Lower leg skin (tissue), 3 donors: ENCODE measurements around the gene SMIM29.

Experiments used
- CTCF ChIP-seq, 3 donors: fragments of 450-650 bp; IDR thresholded peaks; one replicate each; pipeline ENCODE4 v1.5.1; 2016; ENCODE audit warnings: antibody characterized with exemption in 3 of 3, mild to moderate bottlenecking in 3 of 3, moderate library complexity in 2 of 3
- POLR2A ChIP-seq, 2 donors: fragments of 450-650 bp; IDR thresholded peaks; one replicate each; pipeline ENCODE4 v1.6.1; 2016 to 2017; ENCODE audit warnings: antibody characterized with exemption in 2 of 2, mild to moderate bottlenecking in 1 of 2, moderate library complexity in 1 of 2

GRCh38 chr6:34278833-34279232, 30.0 kb upstream of the SMIM29 start:
- TF ChIP-seq CTCF (IDR thresholded peaks at IDR 0.05), result no peak
- no peak for TF ChIP-seq POLR2A (IDR thresholded peaks at IDR 0.05)
